Stimulated activated naive CD4-positive, alpha-beta T cell (primary cell): ENCODE data around the gene ELAVL4.
"Not testable (repeated sequence)": the region's sequence is repeated elsewhere in the genome, so short reads cannot be mapped to it uniquely, and the experiment has no call there.

Experiments
- DNase-seq, 6 experiments: peaks; one replicate each; lab custom pipeline; 2025; lab: John Stamatoyannopoulos, UW

ELAVL4 gene

GRCh38 chr1:50126927-50127715, 18.4 kb downstream of the ELAVL4 start:
- DNase-seq: no peak

GRCh38 chr1:50129201-50129600, 20.5 kb downstream of the ELAVL4 start:
- no peak for DNase-seq

GRCh38 chr1:50132347-50132894, 23.7 kb downstream of the ELAVL4 start:
- DNase-seq: no peak

GRCh38 chr1:50135716-50136115, 27.0 kb downstream of the ELAVL4 start:
- DNase-seq: no peak

GRCh38 chr1:50139339-50140181, 30.8 kb downstream of the ELAVL4 start:
- DNase-seq: no peak

- no peak for DNase-seq
Measured at GRCh38 chr1:50140182-50140447, 31.4 kb downstream of the ELAVL4 start.

GRCh38 chr1:50147191-50147850, 38.6 kb downstream of the ELAVL4 start:
- no peak for DNase-seq

GRCh38 chr1:50148142-50148923, 39.6 kb downstream of the ELAVL4 start:
- DNase-seq: no peak

- no peak for DNase-seq
Measured at GRCh38 chr1:50152236-50152635, 43.5 kb downstream of the ELAVL4 start.

- DNase-seq: no peak
Measured at GRCh38 chr1:50155541-50155940, 46.8 kb downstream of the ELAVL4 start.

- no peak for DNase-seq
Measured at GRCh38 chr1:50156241-50157010, 47.7 kb downstream of the ELAVL4 start.

GRCh38 chr1:50157306-50157941, 48.7 kb downstream of the ELAVL4 start:
- no peak for DNase-seq

- no peak for DNase-seq
Measured at GRCh38 chr1:50158421-50158820, 49.7 kb downstream of the ELAVL4 start.

- DNase-seq: no peak
Measured at GRCh38 chr1:50163680-50164079, 55.0 kb downstream of the ELAVL4 start.

- not testable (repeated sequence) for DNase-seq
Measured at GRCh38 chr1:50166351-50166750, 57.6 kb downstream of the ELAVL4 start.

GRCh38 chr1:50172299-50172698, 63.6 kb downstream of the ELAVL4 start:
- no peak for DNase-seq

GRCh38 chr1:50174101-50174500, 65.4 kb downstream of the ELAVL4 start:
- DNase-seq: no peak

GRCh38 chr1:50175719-50176639, 67.3 kb downstream of the ELAVL4 start:
- no peak for DNase-seq

GRCh38 chr1:50177994-50178393, 69.3 kb downstream of the ELAVL4 start:
- no peak for DNase-seq
